ENCODE measurements around the gene MSMO1.

The MSMO1 gene

GRCh38 chr4:165359506-165359905 is 32.0 kb downstream of the MSMO1 start:
- DNase-seq (ENCODE audit: low read depth in 4 of 4, low spot score in 1 of 4), result no peak

GRCh38 chr4:165360041-165360695 is 32.7 kb downstream of the MSMO1 start:
- DNase-seq (ENCODE audit: low read depth in 4 of 4, low spot score in 1 of 4), result no peak

GRCh38 chr4:165360985-165361670 is 33.7 kb downstream of the MSMO1 start:
- no peak for DNase-seq (ENCODE audit: low read depth in 4 of 4, low spot score in 1 of 4)

GRCh38 chr4:165361810-165362209 is 34.3 kb downstream of the MSMO1 start:
- no peak for DNase-seq (ENCODE audit: low read depth in 4 of 4, low spot score in 1 of 4)

- DNase-seq (ENCODE audit: low read depth in 4 of 4, low spot score in 1 of 4), result no peak
These were observed 37.1 kb downstream of the MSMO1 start for GRCh38 chr4:165364452-165365080.

- no peak for DNase-seq (ENCODE audit: low read depth in 4 of 4, low spot score in 1 of 4)
These were observed 39.6 kb downstream of the MSMO1 start for GRCh38 chr4:165367040-165367439.

GRCh38 chr4:165368114-165368513 is 40.6 kb downstream of the MSMO1 start:
- DNase-seq (ENCODE audit: low read depth in 4 of 4, low spot score in 1 of 4), result no peak

GRCh38 chr4:165368567-165368966 is 41.1 kb downstream of the MSMO1 start:
- DNase-seq (ENCODE audit: low read depth in 4 of 4, low spot score in 1 of 4), result no peak

GRCh38 chr4:165369522-165369921 is 42.1 kb downstream of the MSMO1 start:
- no peak for DNase-seq (ENCODE audit: low read depth in 4 of 4, low spot score in 1 of 4)

- no peak for DNase-seq (ENCODE audit: low read depth in 4 of 4, low spot score in 1 of 4)
These were observed 43.1 kb downstream of the MSMO1 start for GRCh38 chr4:165370530-165370929.

- no peak for DNase-seq (ENCODE audit: low read depth in 4 of 4, low spot score in 1 of 4)
These were observed 48.0 kb downstream of the MSMO1 start for GRCh38 chr4:165375465-165375864.

GRCh38 chr4:165378398-165378744 is 50.9 kb downstream of the MSMO1 start:
- no peak for DNase-seq (ENCODE audit: low read depth in 4 of 4, low spot score in 1 of 4)

GRCh38 chr4:165378745-165379677 is 51.5 kb downstream of the MSMO1 start, which contains the start of gene CPE:
TSS of gene CPE (plus strand) at chr4:165379008. CDS start at chr4:165379222, 214 bp downstream.
- DNase-seq (ENCODE audit: low read depth in 4 of 4, low spot score in 1 of 4), result peak in 3 of 4 experiments; percentile 11 to 54 (median 20)

- no peak for DNase-seq (ENCODE audit: low read depth in 4 of 4, low spot score in 1 of 4)
These were observed 52.2 kb downstream of the MSMO1 start for GRCh38 chr4:165379678-165380064.

- no peak for DNase-seq (ENCODE audit: low read depth in 4 of 4, low spot score in 1 of 4)
These were observed 53.3 kb downstream of the MSMO1 start for GRCh38 chr4:165380805-165381204.

- DNase-seq (ENCODE audit: low read depth in 4 of 4, low spot score in 1 of 4), result no peak
These were observed 54.4 kb downstream of the MSMO1 start for GRCh38 chr4:165381821-165382373.

- DNase-seq (ENCODE audit: low read depth in 4 of 4, low spot score in 1 of 4), result no peak
These were observed 55.2 kb downstream of the MSMO1 start for GRCh38 chr4:165382640-165383039.

GRCh38 chr4:165383591-165384073 is 56.2 kb downstream of the MSMO1 start:
- no peak for DNase-seq (ENCODE audit: low read depth in 4 of 4, low spot score in 1 of 4)

- no peak for DNase-seq (ENCODE audit: low read depth in 4 of 4, low spot score in 1 of 4)
These were observed 56.7 kb downstream of the MSMO1 start for GRCh38 chr4:165384186-165384585.

GRCh38 chr4:165384598-165384997 is 57.1 kb downstream of the MSMO1 start:
- no peak for DNase-seq (ENCODE audit: low read depth in 4 of 4, low spot score in 1 of 4)

GRCh38 chr4:165385126-165385525 is 57.7 kb downstream of the MSMO1 start:
- no peak for DNase-seq (ENCODE audit: low read depth in 4 of 4, low spot score in 1 of 4)
